ENCODE measurements around the gene HOXD12.

DNA sequence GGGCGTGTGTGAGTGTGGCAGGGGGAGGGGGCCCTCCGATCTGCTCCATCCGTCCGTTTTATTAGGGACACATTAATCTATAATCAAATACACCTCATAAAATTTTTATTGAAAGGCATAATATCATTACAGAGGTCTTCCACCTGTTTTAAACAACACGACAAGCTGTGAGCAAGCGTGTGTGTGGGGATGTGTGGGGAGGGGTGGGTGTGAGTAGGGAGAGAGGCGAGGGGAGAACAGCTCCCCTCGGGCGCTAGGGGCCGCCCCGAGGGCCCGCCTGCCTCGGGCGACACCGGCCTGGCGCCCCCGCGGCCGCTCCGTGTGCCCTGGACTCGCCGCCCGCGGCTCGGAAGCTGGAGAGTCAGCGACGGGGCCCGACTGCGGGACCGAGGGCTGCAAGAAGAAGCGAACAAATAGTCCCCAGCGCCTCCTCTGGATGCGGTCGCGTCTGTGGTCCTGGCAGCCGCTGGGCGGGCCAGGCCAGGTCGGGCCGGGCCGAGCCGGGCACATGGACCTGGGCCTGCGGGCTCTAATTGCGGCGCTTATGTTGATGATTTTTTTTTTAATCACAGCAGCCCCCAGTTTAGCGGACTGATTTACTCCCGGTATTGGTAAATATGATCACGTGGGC, 22.6 kb downstream of the HOXD12 start:
- TF ChIP-seq CTCF (conservative IDR thresholded peaks at IDR 0.05; ENCODE audit: low read depth, low read length) (0 out of 2 replicates have a peak, but pooled peaks have one; percentile 17), EZH2 (IDR thresholded peaks at IDR 0.05; ENCODE audit: borderline replicate concordance, low read depth, low read length, poor library complexity, severe bottlenecking) (no peak)
